GM18870 (cell line): Measurements from ENCODE around the gene DMTF1.

Experiments used
- ATAC-seq: cut with Tn5 transposase; IDR thresholded peaks from one replicate; pipeline ENCODE4 v1.9.1; 2021; ENCODE audit warnings: moderate library complexity; ENCODE audit not compliant: unreplicated experiment

Gene DMTF1

GRCh38 chr7:87144173-87144657, 8.0 kb upstream of the DMTF1 start:
- peak; percentile 94 for ATAC-seq

GRCh38 chr7:87146740-87147386, 5.4 kb upstream of the DMTF1 start:
- ATAC-seq, result no peak

GRCh38 chr7:87147500-87147899, 4.8 kb upstream of the DMTF1 start:
- ATAC-seq, result no peak

- no peak for ATAC-seq
Observed at GRCh38 chr7:87148332-87148955, 3.8 kb upstream of the DMTF1 start.

- ATAC-seq, result no peak
Observed at GRCh38 chr7:87151002-87151728, 1.1 kb upstream of the DMTF1 start.

- ATAC-seq, result no peak
Observed at GRCh38 chr7:87151729-87152111, 533 bp upstream of the DMTF1 start.

- peak; percentile 8 for ATAC-seq
Observed at GRCh38 chr7:87152897-87153641, 816 bp downstream of the DMTF1 start.

- ATAC-seq, result no peak
Observed at GRCh38 chr7:87154166-87154565, 1.9 kb downstream of the DMTF1 start.

- ATAC-seq, result no peak
Observed at GRCh38 chr7:87154569-87154968, 2.3 kb downstream of the DMTF1 start.

- no peak for ATAC-seq
Observed at GRCh38 chr7:87155788-87156187, 3.5 kb downstream of the DMTF1 start.

GRCh38 chr7:87156709-87157108, 4.5 kb downstream of the DMTF1 start:
- no peak for ATAC-seq

GRCh38 chr7:87159538-87159937, 7.3 kb downstream of the DMTF1 start:
- peak; percentile 41 for ATAC-seq

- no peak for ATAC-seq
Observed at GRCh38 chr7:87164433-87164832, 12.2 kb downstream of the DMTF1 start.

GRCh38 chr7:87170828-87171227, 18.6 kb downstream of the DMTF1 start:
- ATAC-seq, result no peak

GRCh38 chr7:87171282-87171934, 19.2 kb downstream of the DMTF1 start:
- no peak for ATAC-seq

- ATAC-seq, result no peak
Observed at GRCh38 chr7:87173471-87173870, 21.2 kb downstream of the DMTF1 start.

- ATAC-seq, result no peak
Observed at GRCh38 chr7:87178320-87178719, 26.1 kb downstream of the DMTF1 start.

- ATAC-seq, result no peak
Observed at GRCh38 chr7:87179180-87179579, 26.9 kb downstream of the DMTF1 start.

GRCh38 chr7:87187120-87187519, 34.9 kb downstream of the DMTF1 start:
- ATAC-seq, result no peak

- peak; percentile 42 for ATAC-seq
Observed at GRCh38 chr7:87188930-87189329, 36.7 kb downstream of the DMTF1 start.

- no peak for ATAC-seq
Observed at GRCh38 chr7:87190783-87191182, 38.5 kb downstream of the DMTF1 start.
